Activated CD8-positive, alpha-beta T cell treated with anti-CD3 and anti-CD28 coated beads for 36 hours (primary cell): ENCODE data around the gene EID2. TPM values are rescaled to one million over a fixed set of nuclear protein-coding genes. Genes with fewer than 3 reads are reported as not detected.

Experiments
- ATAC-seq: fragments of 200-7000 bp; cut with Tn5 transposase; one replicate; pipeline ENCODE4 v1.10.0; 2021; ENCODE audit warnings: mild to moderate bottlenecking, moderate library complexity
- CTCF ChIA-PET: fragments of 350-600 bp; sonication (Branson Sonifier 250); formaldehyde crosslinking; loops from one replicate; lab custom pipeline; 2021; ENCODE audit warnings: antibody characterized with exemption; lab: Charles Lee
- POLR2A ChIA-PET: fragments of 350-600 bp; sonication (Branson Sonifier 250); formaldehyde crosslinking; loops from one replicate; lab custom pipeline; 2021; ENCODE audit warnings: antibody characterized with exemption; lab: Charles Lee
- DNase-seq: peaks from one replicate; pipeline ENCODE4 v3.0.0-alpha.2; 2020
- H3K27ac Mint-ChIP-seq: one replicate; pipeline ENCODE4 v1.8.0; 2021; ENCODE audit warnings: mild to moderate bottlenecking, mixed read lengths
- H3K27me3 Mint-ChIP-seq: one replicate; pipeline ENCODE4 v1.8.0; 2021; ENCODE audit warnings: mixed read lengths
- H3K36me3 Mint-ChIP-seq: one replicate; pipeline ENCODE4 v1.8.0; 2021; ENCODE audit warnings: low read depth, mixed read lengths
- H3K4me1 Mint-ChIP-seq: one replicate; pipeline ENCODE4 v1.8.0; 2021; ENCODE audit warnings: low read depth, mixed read lengths
- H3K4me3 Mint-ChIP-seq: one replicate; pipeline ENCODE4 v1.8.0; 2021; ENCODE audit warnings: mild to moderate bottlenecking, moderate library complexity, mixed read lengths
- H3K9me3 Mint-ChIP-seq: one replicate; pipeline ENCODE4 v1.8.0; 2021; ENCODE audit warnings: mixed read lengths
- intact Hi-C: fragments of 100-400 bp; cut with micrococcal nuclease; formaldehyde crosslinking; loops from one replicate; pipeline ENCODE4 v1.10.0; 2022
- total RNA-seq, 2 experiments: library from RNA; stranded (reverse); gene quantifications; one replicate each; pipeline ENCODE4 v1.2.3, GENCODE V29; 2021
- TF ChIP-seq, protein P1 (sequence below): fragments of 200-600 bp; IDR thresholded peaks from one replicate; pipeline ENCODE4 v1.8.0; 2022; ENCODE audit warnings: antibody characterized with exemption, mild to moderate bottlenecking

The EID2 gene
- total RNA-seq, 2 experiments from 2014 or later: 11.1 to 11.7 TPM

DNA sequence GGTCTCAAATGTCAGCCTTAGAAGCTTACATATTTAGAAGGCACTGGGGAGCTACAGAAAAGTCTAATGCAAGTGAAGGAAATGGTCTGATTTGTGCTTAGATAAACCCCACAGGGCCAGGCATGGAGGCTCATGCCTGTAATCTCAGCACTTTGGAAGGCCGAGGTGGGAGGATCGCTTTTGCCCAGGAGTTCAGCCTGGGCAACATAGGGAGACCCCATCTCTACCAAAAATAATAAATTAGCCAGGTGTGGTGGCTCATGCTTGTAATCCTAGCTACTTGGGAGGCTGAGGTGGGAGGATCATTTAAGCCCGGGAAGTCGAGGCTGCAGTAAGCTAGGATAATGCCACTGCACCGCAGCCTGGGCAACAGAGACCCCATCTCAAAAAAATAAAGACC lies 43.9 kb downstream of the EID2 start:
- H3K4me1 Mint-ChIP-seq: peaks cover 14% of the 10 kb centered on the region
- no peak overlapping the region for H3K4me3 Mint-ChIP-seq
- CTCF ChIA-PET: interaction anchor here (0.9 to 5.9 kb wide), 3 partner anchors 22 to 43 kb away, joined by 4 to 29 read pairs (median 6); partner anchors contain the start of genes EID2 and EID2B
- ATAC-seq (no peak), DNase-seq (no peak)
- peaks cover 31% of the 10 kb centered on the region for H3K27me3 Mint-ChIP-seq
- H3K36me3 Mint-ChIP-seq: no peaks in the 10 kb centered on the region
- POLR2A ChIA-PET: interaction anchor here (1.4 kb wide), 1 partner anchor 60 kb away, joined by 4 read pairs; the partner anchor contains the start of gene RPS16
- no peak overlapping the region for H3K27ac Mint-ChIP-seq
- TF ChIP-seq, protein P1, sequence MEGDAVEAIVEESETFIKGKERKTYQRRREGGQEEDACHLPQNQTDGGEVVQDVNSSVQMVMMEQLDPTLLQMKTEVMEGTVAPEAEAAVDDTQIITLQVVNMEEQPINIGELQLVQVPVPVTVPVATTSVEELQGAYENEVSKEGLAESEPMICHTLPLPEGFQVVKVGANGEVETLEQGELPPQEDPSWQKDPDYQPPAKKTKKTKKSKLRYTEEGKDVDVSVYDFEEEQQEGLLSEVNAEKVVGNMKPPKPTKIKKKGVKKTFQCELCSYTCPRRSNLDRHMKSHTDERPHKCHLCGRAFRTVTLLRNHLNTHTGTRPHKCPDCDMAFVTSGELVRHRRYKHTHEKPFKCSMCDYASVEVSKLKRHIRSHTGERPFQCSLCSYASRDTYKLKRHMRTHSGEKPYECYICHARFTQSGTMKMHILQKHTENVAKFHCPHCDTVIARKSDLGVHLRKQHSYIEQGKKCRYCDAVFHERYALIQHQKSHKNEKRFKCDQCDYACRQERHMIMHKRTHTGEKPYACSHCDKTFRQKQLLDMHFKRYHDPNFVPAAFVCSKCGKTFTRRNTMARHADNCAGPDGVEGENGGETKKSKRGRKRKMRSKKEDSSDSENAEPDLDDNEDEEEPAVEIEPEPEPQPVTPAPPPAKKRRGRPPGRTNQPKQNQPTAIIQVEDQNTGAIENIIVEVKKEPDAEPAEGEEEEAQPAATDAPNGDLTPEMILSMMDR: no peak
- no peaks in the 10 kb centered on the region for H3K9me3 Mint-ChIP-seq
- intact Hi-C loops: no loop called here

DNA sequence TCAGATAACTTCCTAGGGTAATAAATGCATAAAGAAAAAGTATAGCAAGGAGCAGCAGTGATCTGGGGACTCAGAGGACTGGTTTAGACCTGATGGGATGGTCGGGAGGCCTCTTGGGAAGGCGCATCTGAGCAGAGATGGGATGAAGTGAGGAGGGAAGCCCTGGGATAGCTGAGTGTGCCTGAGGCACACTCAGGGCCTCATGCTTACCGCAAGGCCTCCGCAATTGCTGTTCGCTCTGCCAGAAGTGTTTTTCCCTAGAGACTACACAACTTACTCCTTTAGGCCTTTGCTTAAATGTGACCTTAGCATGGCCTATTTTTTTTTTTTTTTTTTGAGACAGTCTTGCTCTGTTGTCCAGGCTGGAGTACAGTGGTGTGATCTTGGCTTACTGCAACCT lies 45.3 kb downstream of the EID2 start:
- TF ChIP-seq, protein P1: no peak
- ChIA-PET POLR2A (interaction anchor here (0.9 kb wide), 1 partner anchor 60 kb away, joined by 3 read pairs; no protein-coding TSS in a partner anchor), CTCF (no interaction called here)
- Mint-ChIP-seq H3K4me3 (no peak overlapping the region), H3K9me3 (no peaks in the 10 kb centered on the region), H3K4me1 (peaks cover 12% of the 10 kb centered on the region), H3K36me3 (peaks cover 6% of the 10 kb centered on the region), H3K27me3 (peaks cover 20% of the 10 kb centered on the region), H3K27ac (no peak overlapping the region)
- DNase-seq (no peak), ATAC-seq (no peak)
- intact Hi-C loops: no loop called here

DNA sequence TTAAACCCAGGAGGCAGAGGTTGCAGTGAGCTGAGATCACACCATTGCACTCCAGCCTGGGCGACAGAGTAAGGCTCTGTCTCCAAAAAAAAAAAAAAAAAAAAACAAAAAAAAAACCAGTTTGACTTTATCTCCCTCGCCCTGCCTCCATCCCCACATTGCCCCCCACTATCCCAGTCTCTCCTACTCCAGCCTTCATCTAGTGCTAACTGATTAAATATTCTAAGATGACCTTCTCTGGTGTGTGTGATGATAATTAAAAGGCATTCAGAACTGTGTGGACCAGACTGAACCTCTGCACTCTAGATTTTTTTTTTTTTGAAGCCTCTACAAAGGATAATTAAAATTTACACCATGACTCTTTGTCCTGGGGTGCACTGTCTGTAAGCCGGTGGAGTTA lies 47.2 kb downstream of the EID2 start:
- Mint-ChIP-seq H3K4me3 (no peak overlapping the region), H3K36me3 (peaks cover 17% of the 10 kb centered on the region), H3K4me1 (no peaks in the 10 kb centered on the region), H3K27ac (no peak overlapping the region), H3K9me3 (no peaks in the 10 kb centered on the region), H3K27me3 (peaks cover 6% of the 10 kb centered on the region)
- TF ChIP-seq, protein P1: no peak
- ChIA-PET POLR2A (interaction anchor here (1.0 to 1.4 kb wide), 4 partner anchors 11 to 57 kb away, joined by 3 to 4 read pairs (median 3); partner anchors contain the start of gene RPS16), CTCF (interaction anchor here (0.7 to 1.6 kb wide), 2 partner anchors 19 to 47 kb away, joined by 3 to 6 read pairs; partner anchors contain the start of gene EID2)
- ATAC-seq (no peak), DNase-seq (no peak)
- intact Hi-C loops: no loop called here

DNA sequence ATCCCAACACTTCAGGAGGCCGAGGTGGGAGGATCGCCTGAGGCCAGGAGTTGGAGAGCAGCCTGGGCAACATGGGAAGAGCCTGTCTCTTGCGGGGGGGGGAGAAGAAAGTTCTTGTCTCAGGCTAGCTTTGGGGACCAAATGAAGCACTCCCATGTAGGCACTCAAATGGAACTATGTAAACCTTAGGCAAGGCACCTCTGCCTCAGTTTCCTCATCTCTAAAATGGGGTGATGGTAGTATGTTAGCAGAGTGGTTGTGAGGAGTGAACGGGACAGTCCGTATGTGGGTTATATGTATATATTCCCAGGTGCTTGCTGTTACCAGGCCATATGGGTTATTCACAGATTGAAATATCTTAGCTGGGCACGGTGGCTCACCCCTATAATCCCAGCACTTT lies 47.7 kb downstream of the EID2 start:
- ATAC-seq (no peak), DNase-seq (no peak)
- H3K36me3 Mint-ChIP-seq: peaks cover 18% of the 10 kb centered on the region
- TF ChIP-seq, protein P1: no peak
- H3K27ac Mint-ChIP-seq: no peak overlapping the region
- no peak overlapping the region for H3K4me3 Mint-ChIP-seq
- H3K9me3 Mint-ChIP-seq: no peaks in the 10 kb centered on the region
- H3K4me1 Mint-ChIP-seq: no peaks in the 10 kb centered on the region
- intact Hi-C loops: no loop called here
- CTCF ChIA-PET: interaction anchor here (0.7 to 1.6 kb wide), 2 partner anchors 18 to 47 kb away, joined by 3 to 6 read pairs; partner anchors contain the start of gene EID2
- POLR2A ChIA-PET: interaction anchor here (1.0 to 1.4 kb wide), 4 partner anchors 10 to 56 kb away, joined by 3 to 4 read pairs (median 3); partner anchors contain the start of gene RPS16
- H3K27me3 Mint-ChIP-seq: peaks cover 5% of the 10 kb centered on the region

DNA sequence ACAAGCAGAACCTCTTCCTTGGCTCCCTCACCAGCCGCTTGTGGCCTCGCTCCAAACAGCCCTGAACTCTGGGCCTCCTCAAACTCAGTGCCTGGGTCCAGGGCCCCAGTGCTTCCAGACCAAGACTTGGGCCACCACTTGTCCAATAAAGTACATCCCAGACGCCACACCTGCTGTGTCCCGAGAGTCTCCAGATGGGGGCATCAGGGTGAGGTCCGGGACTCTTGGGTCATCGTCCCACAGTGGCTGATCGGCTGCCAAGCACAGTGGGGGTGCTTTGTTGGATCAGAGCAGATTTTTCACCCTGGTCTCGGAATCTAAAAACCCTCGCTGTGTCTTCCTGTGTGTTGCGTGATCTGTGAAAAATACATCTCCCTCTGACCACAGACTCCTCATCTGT lies 50.2 kb downstream of the EID2 start:
- ATAC-seq: no peak
- Mint-ChIP-seq H3K4me3 (no peak overlapping the region), H3K27me3 (no peaks in the 10 kb centered on the region), H3K4me1 (no peaks in the 10 kb centered on the region), H3K36me3 (peaks cover 27% of the 10 kb centered on the region), H3K9me3 (no peaks in the 10 kb centered on the region), H3K27ac (no peak overlapping the region)
- intact Hi-C loops: no loop called here
- no peak for DNase-seq
- CTCF ChIA-PET: interaction anchor here (0.7 to 1.2 kb wide), 2 partner anchors 50 to 71 kb away, joined by 3 read pairs; no protein-coding TSS in a partner anchor
- POLR2A ChIA-PET: interaction anchor here (0.6 to 1.7 kb wide), 4 partner anchors 8 to 43 kb away, joined by 3 to 6 read pairs (median 4); no protein-coding TSS in a partner anchor
- TF ChIP-seq, protein P1: no peak
